OCI-LY7 (cell line): ENCODE measurements around the gene CLMP. TPM values are rescaled to one million over a fixed set of nuclear protein-coding genes. Genes with fewer than 3 reads are reported as not detected.

Source experiments
- BruUV-seq: library from RNA; stranded (reverse); fragments of 400-500 nt; replicated peaks from 2 replicates; lab custom pipeline; 2021; lab: Mats Ljungman, UMichigan
- CTCF ChIA-PET: fragments of 300-600 bp; sonication (Branson Sonifier 250); formaldehyde crosslinking; loops from one replicate; lab custom pipeline; 2022; ENCODE audit warnings: antibody characterized with exemption; ENCODE audit not compliant: unreplicated experiment; lab: Charles Lee
- POLR2A ChIA-PET: fragments of 300-600 bp; sonication (Branson Sonifier 250); formaldehyde crosslinking; loops from one replicate; lab custom pipeline; 2022; ENCODE audit warnings: antibody characterized with exemption; lab: Charles Lee
- DNase-seq: peaks from one replicate; pipeline ENCODE4 v3.0.0-alpha.2; 2015; ENCODE audit warnings: low spot score
- H2AFZ ChIP-seq: fragments of 200-600 bp; sonication (generic), shearing (Covaris generic); 2 replicates; pipeline ENCODE4 v1.6.1; 2014; ENCODE audit warnings: mild to moderate bottlenecking, antibody characterized with exemption, low read length, moderate library complexity
- H3K27ac ChIP-seq: fragments of 200-600 bp; sonication (generic); 2 replicates; pipeline ENCODE4 v1.5.1; 2014; ENCODE audit warnings: mixed run types, low read depth, mild to moderate bottlenecking, moderate library complexity, low read length, inconsistent platforms; ENCODE audit not compliant: poor library complexity, severe bottlenecking
- H3K36me3 ChIP-seq: fragments of 200-600 bp; sonication (generic); 2 replicates; pipeline ENCODE4 v1.6.1; 2014; ENCODE audit warnings: mild to moderate bottlenecking, antibody characterized with exemption, low read length, moderate library complexity, mixed read lengths; ENCODE audit not compliant: insufficient read depth
- H3K4me1 ChIP-seq: fragments of 200-600 bp; sonication (generic); 2 replicates; pipeline ENCODE4 v1.5.1; 2014; ENCODE audit warnings: mild to moderate bottlenecking, low read length; ENCODE audit not compliant: insufficient read depth, poor library complexity, severe bottlenecking
- H3K4me2 ChIP-seq: fragments of 200-600 bp; sonication (generic); 2 replicates; pipeline ENCODE4 v1.6.1; 2014; ENCODE audit warnings: mild to moderate bottlenecking, low read length
- H3K4me3 ChIP-seq: fragments of 200-600 bp; sonication (generic); 2 replicates; pipeline ENCODE4 v1.5.1; 2014; ENCODE audit warnings: mild to moderate bottlenecking, low read depth, low read length; ENCODE audit not compliant: poor library complexity, severe bottlenecking
- H3K79me2 ChIP-seq: fragments of 200-600 bp; sonication (generic); 2 replicates; pipeline ENCODE4 v1.6.1; 2016; ENCODE audit warnings: low read depth, mild to moderate bottlenecking, low read length, moderate library complexity, mixed read lengths; ENCODE audit not compliant: insufficient read depth
- H3K9me2 ChIP-seq: fragments of 200-600 bp; sonication (generic); 2 replicates; pipeline ENCODE4 v1.6.1; 2016; ENCODE audit warnings: mild to moderate bottlenecking, low read length, mixed read lengths; ENCODE audit not compliant: insufficient read depth
- H3K9me3 ChIP-seq: fragments of 200-600 bp; sonication (generic); 2 replicates; pipeline ENCODE4 v1.6.1; 2014; ENCODE audit warnings: mild to moderate bottlenecking, mixed run types, low read length, mixed read lengths
- H4K20me1 ChIP-seq: fragments of 200-600 bp; sonication (generic); 2 replicates; pipeline ENCODE4 v1.6.1; 2014; ENCODE audit warnings: mild to moderate bottlenecking, antibody characterized with exemption, low read length, moderate library complexity, mixed read lengths; ENCODE audit not compliant: insufficient read depth
- CTCF ChIP-seq: fragments of 200-600 bp; sonication (generic); conservative IDR thresholded peaks from 2 replicates; pipeline ENCODE4 v1.5.1; 2014; ENCODE audit warnings: mild to moderate bottlenecking, antibody characterized with exemption, low read length, moderate library complexity, mixed read lengths
- EZH2phosphoT487 ChIP-seq: fragments of 200-600 bp; sonication (generic); IDR thresholded peaks from 2 replicates; pipeline ENCODE4 v1.6.1; 2018; ENCODE audit warnings: low read depth, borderline replicate concordance, mild to moderate bottlenecking, mixed run types, antibody characterized with exemption, low read length, moderate library complexity, mixed read lengths
- intact Hi-C: fragments of 100-400 bp; cut with micrococcal nuclease; formaldehyde crosslinking; loops from one replicate; pipeline ENCODE4 v1.10.0; 2022; ENCODE audit not compliant: unreplicated experiment
- total RNA-seq, 2 experiments: library from RNA; depleted of rRNA in 1 of 2; stranded (reverse); fragments of >200 nt in 1 of 2; shearing (Covaris generic) in 1 of 2; gene quantifications; 2 replicates each; pipeline ENCODE4 v1.2.3, GENCODE V29; 2014 to 2022

CLMP gene
- total RNA-seq, 2 experiments from 2014 or later, result not detected

DNA sequence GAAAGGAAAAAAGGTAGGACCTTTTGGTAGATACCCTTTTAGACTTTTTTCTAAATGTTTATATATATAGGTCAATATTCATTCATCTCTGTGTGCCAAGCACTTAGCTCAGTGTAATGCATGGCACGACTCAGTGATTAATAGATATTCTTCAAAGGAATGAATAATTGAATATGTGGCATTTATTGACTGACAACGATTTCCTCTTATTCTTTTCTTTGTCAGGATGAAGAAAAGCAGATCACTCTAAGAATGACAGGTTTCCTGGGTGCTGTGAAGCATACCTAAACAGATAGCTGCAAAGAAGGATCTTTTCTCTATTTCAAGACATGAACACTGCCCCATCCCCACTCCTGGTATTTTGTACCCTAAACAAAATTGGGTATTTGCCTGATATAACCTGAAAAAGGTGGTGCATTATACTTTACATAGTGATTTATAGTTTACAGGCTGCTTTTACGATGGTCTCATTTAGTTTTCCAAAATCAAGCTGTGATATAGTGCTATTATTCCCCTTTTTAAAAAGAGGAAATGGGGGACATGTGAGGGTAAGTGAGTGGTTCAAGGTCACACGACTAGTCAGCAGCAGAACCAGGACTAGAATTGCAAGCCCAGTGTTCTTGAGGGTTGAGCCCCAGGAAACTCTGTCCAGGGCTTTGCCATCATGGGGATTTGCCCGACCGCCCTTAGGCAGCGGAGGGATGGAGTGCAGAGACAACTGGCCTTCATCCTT, 32.9 kb upstream of the CLMP start:
- POLR2A ChIA-PET, result no interaction called here
- no TSS peak for BruUV-seq
- H3K79me2 ChIP-seq, result no peaks in the 10 kb centered on the region
- no peaks in the 10 kb centered on the region for H3K9me3 ChIP-seq
- H3K4me2 ChIP-seq, result no peak overlapping the region
- DNase-seq, result no peak
- CTCF ChIA-PET, result no interaction called here
- H3K36me3 ChIP-seq, result no peaks in the 10 kb centered on the region
- H2AFZ ChIP-seq, result no peak overlapping the region
- no peaks in the 10 kb centered on the region for H4K20me1 ChIP-seq
- no peaks in the 10 kb centered on the region for H3K9me2 ChIP-seq
- no peak overlapping the region for H3K4me3 ChIP-seq
- TF ChIP-seq EZH2phosphoT487, result no peak
- TF ChIP-seq CTCF, result no peak
- H3K4me1 ChIP-seq, result no peaks in the 10 kb centered on the region
- intact Hi-C loops, result no loop called here
- H3K27ac ChIP-seq, result no peak overlapping the region

DNA sequence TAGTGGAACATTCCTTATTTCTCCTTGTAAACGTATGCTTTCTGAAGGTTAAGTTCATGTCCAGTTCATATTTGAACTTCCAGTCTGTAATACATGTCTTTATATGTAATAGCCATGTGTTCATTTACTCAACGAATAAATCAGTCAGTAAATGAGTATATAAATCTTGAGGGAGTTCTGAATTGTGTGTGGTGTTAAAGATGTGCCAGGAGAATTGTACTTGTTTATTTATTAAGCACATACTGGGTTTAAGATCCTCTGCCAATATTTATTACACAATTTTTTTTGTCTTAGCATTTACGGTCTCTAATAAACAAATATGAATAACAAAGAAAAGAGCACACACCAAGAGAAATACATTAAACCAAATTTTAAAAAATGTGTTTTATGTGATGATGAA, 26.5 kb upstream of the CLMP start:
- no peak overlapping the region for H3K4me2 ChIP-seq
- ChIA-PET POLR2A (no interaction called here), CTCF (no interaction called here)
- TF ChIP-seq EZH2phosphoT487 (no peak), CTCF (no peak)
- no peaks in the 10 kb centered on the region for H3K9me3 ChIP-seq
- no TSS peak for BruUV-seq
- no peaks in the 10 kb centered on the region for H4K20me1 ChIP-seq
- H3K36me3 ChIP-seq, result no peaks in the 10 kb centered on the region
- H3K4me3 ChIP-seq, result no peak overlapping the region
- intact Hi-C loops, result no loop called here
- no peaks in the 10 kb centered on the region for H3K79me2 ChIP-seq
- no peak for DNase-seq
- no peak overlapping the region for H3K27ac ChIP-seq
- H3K4me1 ChIP-seq, result no peaks in the 10 kb centered on the region
- H3K9me2 ChIP-seq, result no peaks in the 10 kb centered on the region
- H2AFZ ChIP-seq, result no peak overlapping the region

- DNase-seq, result no peak
- no TSS peak for BruUV-seq
- Histone ChIP-seq H4K20me1 (no peaks in the 10 kb centered on the region), H3K4me1 (no peaks in the 10 kb centered on the region), H3K36me3 (no peaks in the 10 kb centered on the region), H3K4me2 (no peak overlapping the region), H3K27ac (no peak overlapping the region), H3K9me2 (no peaks in the 10 kb centered on the region), H3K79me2 (no peaks in the 10 kb centered on the region), H2AFZ (no peak overlapping the region), H3K4me3 (no peak overlapping the region), H3K9me3 (no peaks in the 10 kb centered on the region)
- ChIA-PET CTCF (no interaction called here), POLR2A (no interaction called here)
- intact Hi-C loops, result no loop called here
- TF ChIP-seq EZH2phosphoT487 (no peak), CTCF (no peak)
Observed at GRCh38 chr11:123221096-123221561, 26.1 kb upstream of the CLMP start.
